GM12878 (cell line): Measurements from ENCODE around the gene ENPP7. TPM values are rescaled to one million over a fixed set of nuclear protein-coding genes. Genes with fewer than 3 reads are reported as not detected.

Experiments
- ATF7 ChIP-seq: fragments of 450-650 bp; IDR thresholded peaks from 2 replicates; pipeline ENCODE4 v1.6.1; 2016; ENCODE audit warnings: low read depth, mild to moderate bottlenecking
- CEBPB ChIP-seq, 2 experiments: fragments of 150-350 bp in 1 of 2; IDR thresholded peaks; 2 replicates each; pipeline ENCODE4 v1.6.1; 2012 to 2014; ENCODE audit warnings: low read depth in 2 of 2, low read length in 2 of 2, borderline replicate concordance in 1 of 2, inconsistent platforms in 1 of 2
- GABPA ChIP-seq: IDR thresholded peaks from 2 replicates; pipeline ENCODE4 v1.6.1; 2014; ENCODE audit warnings: antibody characterized with exemption, low read depth, mild to moderate bottlenecking, inconsistent platforms
- MEF2A ChIP-seq: IDR thresholded peaks from 2 replicates; pipeline ENCODE4 v1.6.1; 2011; ENCODE audit warnings: low read depth, mild to moderate bottlenecking, low read length, moderate library complexity; ENCODE audit not compliant: insufficient read depth
- NFYA ChIP-seq: IDR thresholded peaks from 2 replicates; pipeline ENCODE4 v1.6.1; 2011; ENCODE audit warnings: low read depth, mild to moderate bottlenecking, low read length, improper control_type of control experiment, borderline replicate concordance
- NFYB ChIP-seq: IDR thresholded peaks from 2 replicates; pipeline ENCODE4 v1.6.1; 2011; ENCODE audit warnings: low read depth, mild to moderate bottlenecking, low read length, improper control_type of control experiment, moderate library complexity; ENCODE audit not compliant: insufficient read depth
- NR2C1 ChIP-seq: fragments of 450-650 bp; IDR thresholded peaks from 2 replicates; pipeline ENCODE4 v1.6.1; 2017; ENCODE audit warnings: antibody characterized with exemption, mild to moderate bottlenecking, moderate library complexity
- TBL1XR1 ChIP-seq: IDR thresholded peaks from 2 replicates; pipeline ENCODE4 v1.6.1; 2012; ENCODE audit warnings: low read depth, low read length, improper control_type of control experiment
- ZSCAN29 ChIP-seq: fragments of 450-650 bp; IDR thresholded peaks from 2 replicates; pipeline ENCODE4 v1.6.1; 2017; ENCODE audit warnings: mild to moderate bottlenecking, moderate library complexity
- polyA plus RNA-seq, 11 experiments: library from polyadenylated mRNA; depleted of rRNA in 4 of 11; unstranded in 6 of 11; stranded (reverse) in 5 of 11; fragments of >200 nt; fragmentation: Nextera tagmentation in 4 of 11; fragmentation: Illumina TruSeq in 1 of 11; extraction: Ambion mirVana in 4 of 11; extraction: Trizol in 1 of 11; gene quantifications; 1 replicate in 1 of 11; 2 replicates in 10 of 11; pipeline versions ENCODE4 v1.2.1 to v1.2.3, GENCODE V29; 2011 to 2016; ENCODE audit warnings: inconsistent platforms in 2 of 11, missing spikeins in 2 of 11, low read depth in 1 of 11
- total RNA-seq, 4 experiments: library from RNA; depleted of rRNA in 3 of 4; stranded (reverse); fragments of >200 nt in 3 of 4; fragmentation: Illumina TruSeq in 1 of 4; extraction: Trizol in 1 of 4; gene quantifications; 2 replicates each; pipeline versions ENCODE4 v1.2.1 to v1.2.3, GENCODE V29; 2013 to 2021
- TF ChIP-seq, protein P1 (sequence below): fragments of 450-650 bp; IDR thresholded peaks from 2 replicates; pipeline ENCODE4 v1.6.1; 2016; ENCODE audit warnings: mild to moderate bottlenecking
- TF ChIP-seq, protein P2 (sequence below): fragments of 450-650 bp; IDR thresholded peaks from 2 replicates; pipeline ENCODE4 v1.6.1; 2017; ENCODE audit warnings: mild to moderate bottlenecking, moderate library complexity
- TF ChIP-seq, protein P3 (sequence below): fragments of 450-650 bp; conservative IDR thresholded peaks from 2 replicates; pipeline ENCODE4 v1.6.1; 2017; ENCODE audit warnings: mild to moderate bottlenecking, moderate library complexity

Gene ENPP7
- total and polyA plus RNA-seq, 10 of the 15 experiments (the other 5 are each of a cell fraction or from before 2014, with no cell fraction given), result 0.04 to 0.41 (median 0.18) TPM; not detected in 1

DNA sequence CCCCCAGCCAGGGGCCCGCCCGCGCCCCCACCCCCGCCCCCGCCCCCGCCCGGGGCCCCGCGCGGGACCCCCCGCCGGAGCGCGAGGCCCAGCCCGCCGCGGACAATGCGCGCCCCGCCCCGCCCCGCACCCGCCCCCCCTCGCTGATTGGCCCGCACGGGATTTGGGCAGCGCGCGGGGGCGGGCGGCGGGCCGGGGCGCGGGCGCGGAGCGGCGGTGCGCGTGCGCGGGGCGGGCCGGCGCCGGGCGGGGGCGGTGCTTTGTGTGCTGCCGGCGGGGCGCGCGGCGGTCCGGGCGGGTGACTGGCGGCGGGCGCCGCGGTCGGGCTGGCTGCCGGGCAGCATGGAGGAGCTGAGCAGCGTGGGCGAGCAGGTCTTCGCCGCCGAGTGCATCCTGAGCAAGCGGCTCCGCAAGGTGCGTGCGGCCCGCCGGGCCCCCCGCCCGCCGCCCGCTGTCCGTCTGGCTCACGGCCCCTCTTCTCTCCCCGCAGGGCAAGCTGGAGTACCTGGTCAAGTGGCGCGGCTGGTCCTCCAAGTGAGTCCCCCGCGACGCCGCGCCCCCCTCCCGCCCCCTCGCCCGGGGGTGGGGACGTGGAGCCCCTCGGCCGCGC is 47.3 kb downstream of the ENPP7 start, which contains the start of gene CBX2 (continued):
- TF ChIP-seq NFYA (no peak), ZSCAN29 (no peak), NR2C1 (no peak), MEF2A (no peak), GABPA (no peak), CEBPB (IDR thresholded peaks at IDR 0.05; ENCODE audit: borderline replicate concordance in 1 of 2, low read depth in 2 of 2, low read length in 2 of 2) (no peak), NFYB (peak; percentile 56; the same call in 1 of the 2 replicates), TBL1XR1 (no peak), ATF7 (no peak)
- TF ChIP-seq, protein P1, sequence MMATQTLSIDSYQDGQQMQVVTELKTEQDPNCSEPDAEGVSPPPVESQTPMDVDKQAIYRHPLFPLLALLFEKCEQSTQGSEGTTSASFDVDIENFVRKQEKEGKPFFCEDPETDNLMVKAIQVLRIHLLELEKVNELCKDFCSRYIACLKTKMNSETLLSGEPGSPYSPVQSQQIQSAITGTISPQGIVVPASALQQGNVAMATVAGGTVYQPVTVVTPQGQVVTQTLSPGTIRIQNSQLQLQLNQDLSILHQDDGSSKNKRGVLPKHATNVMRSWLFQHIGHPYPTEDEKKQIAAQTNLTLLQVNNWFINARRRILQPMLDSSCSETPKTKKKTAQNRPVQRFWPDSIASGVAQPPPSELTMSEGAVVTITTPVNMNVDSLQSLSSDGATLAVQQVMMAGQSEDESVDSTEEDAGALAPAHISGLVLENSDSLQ, result no peak
- TF ChIP-seq, protein P2, sequence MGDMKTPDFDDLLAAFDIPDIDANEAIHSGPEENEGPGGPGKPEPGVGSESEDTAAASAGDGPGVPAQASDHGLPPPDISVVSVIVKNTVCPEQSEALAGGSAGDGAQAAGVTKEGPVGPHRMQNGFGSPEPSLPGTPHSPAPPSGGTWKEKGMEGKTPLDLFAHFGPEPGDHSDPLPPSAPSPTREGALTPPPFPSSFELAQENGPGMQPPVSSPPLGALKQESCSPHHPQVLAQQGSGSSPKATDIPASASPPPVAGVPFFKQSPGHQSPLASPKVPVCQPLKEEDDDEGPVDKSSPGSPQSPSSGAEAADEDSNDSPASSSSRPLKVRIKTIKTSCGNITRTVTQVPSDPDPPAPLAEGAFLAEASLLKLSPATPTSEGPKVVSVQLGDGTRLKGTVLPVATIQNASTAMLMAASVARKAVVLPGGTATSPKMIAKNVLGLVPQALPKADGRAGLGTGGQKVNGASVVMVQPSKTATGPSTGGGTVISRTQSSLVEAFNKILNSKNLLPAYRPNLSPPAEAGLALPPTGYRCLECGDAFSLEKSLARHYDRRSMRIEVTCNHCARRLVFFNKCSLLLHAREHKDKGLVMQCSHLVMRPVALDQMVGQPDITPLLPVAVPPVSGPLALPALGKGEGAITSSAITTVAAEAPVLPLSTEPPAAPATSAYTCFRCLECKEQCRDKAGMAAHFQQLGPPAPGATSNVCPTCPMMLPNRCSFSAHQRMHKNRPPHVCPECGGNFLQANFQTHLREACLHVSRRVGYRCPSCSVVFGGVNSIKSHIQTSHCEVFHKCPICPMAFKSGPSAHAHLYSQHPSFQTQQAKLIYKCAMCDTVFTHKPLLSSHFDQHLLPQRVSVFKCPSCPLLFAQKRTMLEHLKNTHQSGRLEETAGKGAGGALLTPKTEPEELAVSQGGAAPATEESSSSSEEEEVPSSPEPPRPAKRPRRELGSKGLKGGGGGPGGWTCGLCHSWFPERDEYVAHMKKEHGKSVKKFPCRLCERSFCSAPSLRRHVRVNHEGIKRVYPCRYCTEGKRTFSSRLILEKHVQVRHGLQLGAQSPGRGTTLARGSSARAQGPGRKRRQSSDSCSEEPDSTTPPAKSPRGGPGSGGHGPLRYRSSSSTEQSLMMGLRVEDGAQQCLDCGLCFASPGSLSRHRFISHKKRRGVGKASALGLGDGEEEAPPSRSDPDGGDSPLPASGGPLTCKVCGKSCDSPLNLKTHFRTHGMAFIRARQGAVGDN, result no peak
- TF ChIP-seq, protein P3, sequence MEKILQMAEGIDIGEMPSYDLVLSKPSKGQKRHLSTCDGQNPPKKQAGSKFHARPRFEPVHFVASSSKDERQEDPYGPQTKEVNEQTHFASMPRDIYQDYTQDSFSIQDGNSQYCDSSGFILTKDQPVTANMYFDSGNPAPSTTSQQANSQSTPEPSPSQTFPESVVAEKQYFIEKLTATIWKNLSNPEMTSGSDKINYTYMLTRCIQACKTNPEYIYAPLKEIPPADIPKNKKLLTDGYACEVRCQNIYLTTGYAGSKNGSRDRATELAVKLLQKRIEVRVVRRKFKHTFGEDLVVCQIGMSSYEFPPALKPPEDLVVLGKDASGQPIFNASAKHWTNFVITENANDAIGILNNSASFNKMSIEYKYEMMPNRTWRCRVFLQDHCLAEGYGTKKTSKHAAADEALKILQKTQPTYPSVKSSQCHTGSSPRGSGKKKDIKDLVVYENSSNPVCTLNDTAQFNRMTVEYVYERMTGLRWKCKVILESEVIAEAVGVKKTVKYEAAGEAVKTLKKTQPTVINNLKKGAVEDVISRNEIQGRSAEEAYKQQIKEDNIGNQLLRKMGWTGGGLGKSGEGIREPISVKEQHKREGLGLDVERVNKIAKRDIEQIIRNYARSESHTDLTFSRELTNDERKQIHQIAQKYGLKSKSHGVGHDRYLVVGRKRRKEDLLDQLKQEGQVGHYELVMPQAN, result 0 out of 2 replicates have a peak, but pooled peaks have one; percentile 33
